Neural cell (in vitro differentiated cells): ENCODE data around the gene SLC6A11.

Experiments
- EZH2 ChIP-seq: fragments of 200-600, 300-800 bp; shearing (Covaris generic), sonication (generic); IDR thresholded peaks from 2 replicates; pipeline ENCODE4 v1.6.1; 2014; ENCODE audit warnings: antibody characterized with exemption, low read length, borderline replicate concordance, mild to moderate bottlenecking; ENCODE audit not compliant: insufficient read depth, poor library complexity, severe bottlenecking
- REST ChIP-seq: IDR thresholded peaks from 2 replicates; pipeline ENCODE4 v1.6.1; 2012; ENCODE audit warnings: borderline replicate concordance

- TF ChIP-seq EZH2 (no peak), REST (no peak)
Measured at GRCh38 chr3:10857235-10857634, 41.2 kb downstream of the SLC6A11 start.
